Measurements from ENCODE around the gene PDCL3. TPM values are rescaled to one million over a fixed set of nuclear protein-coding genes. Genes with fewer than 3 reads are reported as not detected.

Gene PDCL3
- total RNA-seq, 1 experiment from 2014 or later: 24.2 TPM

DNA sequence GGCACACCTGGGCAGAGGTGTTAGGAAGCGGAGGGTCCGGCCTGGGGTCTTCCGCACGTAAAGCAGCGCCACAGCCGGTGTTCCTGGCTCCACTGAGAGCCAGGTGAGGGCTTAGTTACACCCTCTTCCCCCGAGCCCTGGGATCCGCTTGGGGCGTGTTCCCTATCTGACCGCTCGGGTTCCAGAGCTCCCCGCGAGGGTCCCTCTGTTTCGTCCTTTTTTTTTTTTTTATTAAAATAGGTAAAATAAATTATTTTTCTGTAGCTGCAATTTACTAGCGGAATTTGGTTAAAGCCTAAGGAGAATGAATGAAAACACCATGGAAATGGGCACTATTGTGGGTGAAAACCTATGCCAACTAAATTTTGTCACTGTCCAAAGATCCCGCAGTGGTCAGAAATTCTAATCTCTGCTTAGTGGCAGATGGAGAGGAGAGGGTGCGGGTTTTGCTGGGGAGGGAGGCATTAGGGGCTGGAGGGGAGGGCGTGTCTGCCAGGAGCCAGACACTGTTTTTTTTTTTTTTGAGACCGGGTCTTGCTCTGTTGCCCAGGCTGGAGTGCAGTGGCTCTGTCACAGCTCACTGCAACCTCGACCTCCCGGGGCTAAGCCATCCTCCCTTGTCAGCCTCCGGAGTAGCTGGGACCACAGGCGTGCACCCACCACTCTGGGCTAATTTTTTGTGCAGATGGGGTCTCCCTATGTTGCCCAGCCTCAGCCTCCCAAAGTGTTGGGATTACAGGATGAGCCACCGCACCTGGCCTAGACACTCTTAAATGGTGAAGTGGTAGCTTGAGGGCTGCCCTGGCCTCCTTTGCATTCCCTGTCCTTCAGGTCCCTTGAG lies 834 bp downstream of the PDCL3 start:
- H3K27ac Mint-ChIP-seq (ENCODE audit: low read depth, unreplicated experiment): peak overlapping the region; percentile 97
- H3K9me3 Mint-ChIP-seq (ENCODE audit: unreplicated experiment): no peaks in the 10 kb centered on the region
- intact Hi-C loops (cut with micrococcal nuclease): loop anchor here (10.0 kb wide), 1 partner anchor 139 kb away; no protein-coding TSS in a partner anchor
- ChIA-PET CTCF (interaction anchor here (1.0 to 2.0 kb wide), 3 partner anchors 9 to 15 kb away, joined by 3 to 6 read pairs (median 4); no protein-coding TSS in a partner anchor), POLR2A (interaction anchor here (0.7 to 2.0 kb wide), 12 partner anchors 9 to 1422 kb away, joined by 3 to 8 read pairs (median 4); partner anchors contain the start of genes C2orf15 and RPL31)
- TSS peak; percentile 74 for BruUV-seq (replicated peaks)
- peaks cover 38% of the 10 kb centered on the region for H3K36me3 Mint-ChIP-seq (ENCODE audit: insufficient read depth, unreplicated experiment)
- peak; percentile 5 for DNase-seq (ENCODE audit: unreplicated experiment)
- H3K4me1 Mint-ChIP-seq (ENCODE audit: insufficient read depth, unreplicated experiment): no peaks in the 10 kb centered on the region
- TF ChIP-seq, protein P1, sequence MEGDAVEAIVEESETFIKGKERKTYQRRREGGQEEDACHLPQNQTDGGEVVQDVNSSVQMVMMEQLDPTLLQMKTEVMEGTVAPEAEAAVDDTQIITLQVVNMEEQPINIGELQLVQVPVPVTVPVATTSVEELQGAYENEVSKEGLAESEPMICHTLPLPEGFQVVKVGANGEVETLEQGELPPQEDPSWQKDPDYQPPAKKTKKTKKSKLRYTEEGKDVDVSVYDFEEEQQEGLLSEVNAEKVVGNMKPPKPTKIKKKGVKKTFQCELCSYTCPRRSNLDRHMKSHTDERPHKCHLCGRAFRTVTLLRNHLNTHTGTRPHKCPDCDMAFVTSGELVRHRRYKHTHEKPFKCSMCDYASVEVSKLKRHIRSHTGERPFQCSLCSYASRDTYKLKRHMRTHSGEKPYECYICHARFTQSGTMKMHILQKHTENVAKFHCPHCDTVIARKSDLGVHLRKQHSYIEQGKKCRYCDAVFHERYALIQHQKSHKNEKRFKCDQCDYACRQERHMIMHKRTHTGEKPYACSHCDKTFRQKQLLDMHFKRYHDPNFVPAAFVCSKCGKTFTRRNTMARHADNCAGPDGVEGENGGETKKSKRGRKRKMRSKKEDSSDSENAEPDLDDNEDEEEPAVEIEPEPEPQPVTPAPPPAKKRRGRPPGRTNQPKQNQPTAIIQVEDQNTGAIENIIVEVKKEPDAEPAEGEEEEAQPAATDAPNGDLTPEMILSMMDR (IDR thresholded peaks at IDR 0.05; ENCODE audit: unreplicated experiment): no peak
- peak overlapping the region; percentile 81 for H3K4me3 Mint-ChIP-seq (ENCODE audit: unreplicated experiment)
- no peaks in the 10 kb centered on the region for H3K27me3 Mint-ChIP-seq (ENCODE audit: insufficient read depth, unreplicated experiment)

DNA sequence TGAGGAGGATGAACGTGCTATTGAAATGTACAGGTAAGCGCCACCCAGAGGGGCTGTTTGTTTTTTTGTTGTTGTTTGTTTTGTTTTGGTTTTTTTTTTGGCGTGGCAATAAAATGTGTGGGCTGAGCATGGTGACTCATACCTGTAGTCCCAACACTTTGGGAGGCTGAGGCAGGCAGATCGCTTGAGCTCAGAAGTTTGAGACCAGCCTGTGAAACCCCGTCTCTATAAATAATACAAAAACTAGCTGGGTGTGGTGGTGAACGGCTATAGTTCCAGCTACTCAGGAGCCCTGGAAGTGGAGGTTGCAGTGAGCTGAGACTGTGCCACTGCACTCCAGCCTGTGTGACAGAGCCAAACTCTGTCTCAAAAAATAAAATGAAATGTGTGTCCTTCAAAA lies 6.2 kb downstream of the PDCL3 start:
- ChIA-PET POLR2A (interaction anchor here (1.2 kb wide), 1 partner anchor 19 kb away, joined by 3 read pairs; no protein-coding TSS in a partner anchor), CTCF (interaction anchor here (0.6 to 1.1 kb wide), 3 partner anchors 10 to 408 kb away, joined by 3 to 6 read pairs (median 3); no protein-coding TSS in a partner anchor)
- no peak for DNase-seq (ENCODE audit: unreplicated experiment)
- BruUV-seq (replicated peaks): no TSS peak
- no peaks in the 10 kb centered on the region for H3K4me1 Mint-ChIP-seq (ENCODE audit: insufficient read depth, unreplicated experiment)
- H3K27me3 Mint-ChIP-seq (ENCODE audit: insufficient read depth, unreplicated experiment): no peaks in the 10 kb centered on the region
- no peak overlapping the region for H3K4me3 Mint-ChIP-seq (ENCODE audit: unreplicated experiment)
- no peak overlapping the region for H3K27ac Mint-ChIP-seq (ENCODE audit: low read depth, unreplicated experiment)
- intact Hi-C loops (cut with micrococcal nuclease): loop anchor here (10.0 kb wide), 1 partner anchor 144 kb away; no protein-coding TSS in a partner anchor
- peaks cover 77% of the 10 kb centered on the region for H3K36me3 Mint-ChIP-seq (ENCODE audit: insufficient read depth, unreplicated experiment)
- TF ChIP-seq, protein P1 (IDR thresholded peaks at IDR 0.05; ENCODE audit: unreplicated experiment): no peak
- H3K9me3 Mint-ChIP-seq (ENCODE audit: unreplicated experiment): no peaks in the 10 kb centered on the region

DNA sequence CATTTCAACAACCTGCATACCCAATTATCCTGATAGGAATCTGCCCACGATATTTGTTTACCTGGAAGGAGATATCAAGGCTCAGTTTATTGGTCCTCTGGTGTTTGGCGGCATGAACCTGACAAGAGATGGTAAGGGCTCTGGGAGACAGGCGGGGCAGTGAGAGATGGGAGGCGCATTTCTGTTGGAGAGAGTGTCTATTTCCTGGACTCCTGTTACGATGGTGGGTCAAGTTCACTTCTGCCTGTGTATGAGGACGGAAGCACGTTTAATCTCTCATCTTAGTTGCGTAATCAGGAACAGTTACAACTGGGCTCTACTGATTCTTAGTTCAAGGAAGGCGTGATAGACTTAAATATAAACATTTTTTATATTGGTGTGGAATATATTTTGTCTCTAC lies 8.9 kb downstream of the PDCL3 start:
- no peak overlapping the region for H3K27ac Mint-ChIP-seq (ENCODE audit: low read depth, unreplicated experiment)
- ChIA-PET POLR2A (interaction anchor here (0.7 to 0.9 kb wide), 2 partner anchors 8 to 75 kb away, joined by 3 to 7 read pairs; partner anchors contain the start of gene PDCL3), CTCF (interaction anchor here (0.6 to 1.1 kb wide), 2 partner anchors 7 to 37 kb away, joined by 3 read pairs; no protein-coding TSS in a partner anchor)
- no peak overlapping the region for H3K4me3 Mint-ChIP-seq (ENCODE audit: unreplicated experiment)
- peaks cover 93% of the 10 kb centered on the region for H3K36me3 Mint-ChIP-seq (ENCODE audit: insufficient read depth, unreplicated experiment)
- no peaks in the 10 kb centered on the region for H3K9me3 Mint-ChIP-seq (ENCODE audit: unreplicated experiment)
- intact Hi-C loops (cut with micrococcal nuclease): no loop called here
- TF ChIP-seq, protein P1 (IDR thresholded peaks at IDR 0.05; ENCODE audit: unreplicated experiment): no peak
- no TSS peak for BruUV-seq (replicated peaks)
- H3K27me3 Mint-ChIP-seq (ENCODE audit: insufficient read depth, unreplicated experiment): no peaks in the 10 kb centered on the region
- H3K4me1 Mint-ChIP-seq (ENCODE audit: insufficient read depth, unreplicated experiment): no peaks in the 10 kb centered on the region
- no peak for DNase-seq (ENCODE audit: unreplicated experiment)

DNA sequence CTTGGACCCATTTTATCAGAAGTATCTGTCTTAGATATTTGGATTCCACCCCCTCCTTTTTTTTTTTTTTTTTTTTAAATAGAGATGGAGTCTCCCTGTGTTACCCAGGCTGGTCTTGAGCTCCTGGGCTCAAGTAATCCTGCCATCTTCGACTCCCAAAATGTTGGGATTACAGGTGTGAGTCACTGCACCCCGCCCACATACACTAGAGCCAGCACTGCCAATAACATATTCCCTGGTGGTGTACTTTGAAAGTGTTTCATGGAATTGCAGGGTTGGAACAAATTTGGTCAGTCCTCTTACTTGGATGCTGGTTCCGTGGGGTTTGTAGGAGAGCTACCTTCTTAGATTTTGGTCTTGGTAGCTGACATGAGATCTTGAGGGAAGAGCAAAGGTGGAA lies 15.0 kb downstream of the PDCL3 start:
- DNase-seq (ENCODE audit: unreplicated experiment): peak; percentile 66
- Mint-ChIP-seq H3K36me3 (ENCODE audit: insufficient read depth, unreplicated experiment) (peaks cover 48% of the 10 kb centered on the region), H3K27ac (ENCODE audit: low read depth, unreplicated experiment) (no peak overlapping the region), H3K4me3 (ENCODE audit: unreplicated experiment) (no peak overlapping the region), H3K27me3 (ENCODE audit: insufficient read depth, unreplicated experiment) (no peaks in the 10 kb centered on the region), H3K9me3 (ENCODE audit: unreplicated experiment) (no peaks in the 10 kb centered on the region), H3K4me1 (ENCODE audit: insufficient read depth, unreplicated experiment) (peaks cover 5% of the 10 kb centered on the region)
- intact Hi-C loops (cut with micrococcal nuclease): no loop called here
- BruUV-seq (replicated peaks): no TSS peak
- ChIA-PET POLR2A (interaction anchor here (1.6 kb wide), 1 partner anchor 15 kb away, joined by 7 read pairs; the partner anchor contains the start of gene PDCL3), CTCF (interaction anchor here (1.1 kb wide), 1 partner anchor 14 kb away, joined by 6 read pairs; the partner anchor contains the start of gene PDCL3)
- TF ChIP-seq, protein P1 (IDR thresholded peaks at IDR 0.05; ENCODE audit: unreplicated experiment): no peak
